HTR-8/SVneo (cell line): Measurements from ENCODE around the gene APBB2.

Experiments used
- DNase-seq: peaks from one replicate; pipeline ENCODE4 v3.0.0; 2011; ENCODE audit warnings: low spot score, mixed read lengths; ENCODE audit not compliant: insufficient read length
- FAIRE-seq: peaks from 2 replicates; lab custom pipeline; 2011; peaks lifted over from hg19 to GRCh38; lab: Jason Lieb, UNC

Gene APBB2

DNA sequence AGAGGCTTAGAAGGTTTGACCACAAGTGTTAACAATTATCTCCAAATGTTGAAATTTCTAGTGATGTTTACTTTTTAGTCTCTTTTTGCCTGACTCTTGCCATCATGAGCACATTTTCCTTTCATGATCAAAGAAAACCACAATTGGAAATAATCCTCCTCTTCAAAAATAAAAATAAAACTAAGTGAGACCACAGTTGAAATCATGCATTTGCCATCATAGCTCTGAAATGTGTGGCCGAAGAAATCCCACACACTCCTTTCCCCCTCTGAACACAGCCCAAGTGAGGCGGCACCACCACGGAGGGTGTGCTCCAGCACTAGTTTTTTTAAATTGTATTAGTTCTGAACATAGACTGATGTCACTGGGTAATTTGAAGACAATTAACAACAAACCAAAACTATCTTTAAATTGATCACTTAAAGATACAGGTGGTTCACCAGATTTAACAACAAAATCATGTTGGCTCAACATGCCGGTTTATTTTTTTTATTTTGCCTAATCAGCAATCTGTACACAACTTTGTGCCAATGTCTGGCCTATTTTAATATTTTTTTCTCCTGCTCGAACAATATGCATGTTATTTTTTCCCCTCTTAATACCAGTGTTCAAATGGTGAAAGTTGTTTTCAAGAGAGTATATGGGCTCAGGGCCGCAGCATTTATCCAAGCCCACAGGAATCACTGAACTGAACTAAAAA lies 17.6 kb downstream of the APBB2 start:
- no peak for DNase-seq
- no peak for FAIRE-seq

DNA sequence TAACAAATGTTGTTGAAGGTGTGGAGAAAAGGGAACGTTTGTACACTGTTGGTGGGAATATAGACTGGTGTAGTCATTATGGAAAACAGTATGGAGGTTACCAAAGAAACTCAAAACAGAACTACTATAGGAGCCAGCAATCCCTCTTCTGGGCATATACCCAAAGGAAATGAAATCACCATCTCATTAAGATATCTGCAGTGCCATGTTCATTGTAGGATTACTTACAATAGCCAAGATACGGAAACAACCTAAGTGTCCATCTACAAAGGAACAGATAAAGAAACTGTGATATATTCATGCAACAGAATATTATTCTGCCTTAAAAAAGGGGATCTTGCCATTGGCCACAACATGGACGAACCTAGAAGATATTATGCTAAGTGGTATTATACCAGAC lies 22.2 kb downstream of the APBB2 start:
- no peak for FAIRE-seq
- no peak for DNase-seq

DNA sequence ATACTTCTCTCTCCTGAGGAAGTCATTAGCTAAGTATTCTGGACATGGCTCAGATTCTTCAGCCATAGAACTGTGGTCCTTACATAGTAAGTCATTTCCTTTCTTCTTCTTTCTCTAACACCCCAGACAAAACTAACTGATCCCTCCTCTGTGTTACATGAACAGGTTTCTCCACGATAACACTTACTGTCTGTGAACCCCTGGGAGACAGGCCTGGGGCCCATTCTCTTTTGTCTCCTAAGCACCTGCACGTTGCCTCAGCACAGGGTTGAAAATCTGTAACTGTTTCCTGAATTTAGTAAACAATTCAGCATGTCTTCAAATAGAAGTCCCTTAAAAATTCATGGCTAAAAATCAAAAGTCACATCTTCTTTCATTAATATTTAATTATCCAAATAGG lies 24.7 kb downstream of the APBB2 start:
- FAIRE-seq, result no peak
- DNase-seq, result no peak

DNA sequence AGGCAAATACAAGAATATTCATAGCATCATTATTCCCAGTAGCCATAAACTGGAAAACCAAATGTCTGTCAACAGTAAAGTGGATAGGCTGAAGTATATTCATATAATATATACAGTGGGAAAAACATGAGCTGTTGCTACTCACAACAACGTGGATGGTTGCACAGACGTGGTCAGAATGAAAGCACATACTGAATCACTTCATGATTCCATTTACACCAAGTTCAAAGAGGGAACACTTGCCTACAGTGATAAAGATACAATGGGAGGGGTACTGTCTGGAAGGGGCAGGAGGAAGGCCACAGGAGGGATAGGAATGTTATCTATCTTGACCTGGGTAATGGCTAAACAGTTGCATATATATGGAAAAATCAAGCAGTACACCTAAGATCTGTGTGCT lies 25.3 kb downstream of the APBB2 start:
- FAIRE-seq, result no peak

DNA sequence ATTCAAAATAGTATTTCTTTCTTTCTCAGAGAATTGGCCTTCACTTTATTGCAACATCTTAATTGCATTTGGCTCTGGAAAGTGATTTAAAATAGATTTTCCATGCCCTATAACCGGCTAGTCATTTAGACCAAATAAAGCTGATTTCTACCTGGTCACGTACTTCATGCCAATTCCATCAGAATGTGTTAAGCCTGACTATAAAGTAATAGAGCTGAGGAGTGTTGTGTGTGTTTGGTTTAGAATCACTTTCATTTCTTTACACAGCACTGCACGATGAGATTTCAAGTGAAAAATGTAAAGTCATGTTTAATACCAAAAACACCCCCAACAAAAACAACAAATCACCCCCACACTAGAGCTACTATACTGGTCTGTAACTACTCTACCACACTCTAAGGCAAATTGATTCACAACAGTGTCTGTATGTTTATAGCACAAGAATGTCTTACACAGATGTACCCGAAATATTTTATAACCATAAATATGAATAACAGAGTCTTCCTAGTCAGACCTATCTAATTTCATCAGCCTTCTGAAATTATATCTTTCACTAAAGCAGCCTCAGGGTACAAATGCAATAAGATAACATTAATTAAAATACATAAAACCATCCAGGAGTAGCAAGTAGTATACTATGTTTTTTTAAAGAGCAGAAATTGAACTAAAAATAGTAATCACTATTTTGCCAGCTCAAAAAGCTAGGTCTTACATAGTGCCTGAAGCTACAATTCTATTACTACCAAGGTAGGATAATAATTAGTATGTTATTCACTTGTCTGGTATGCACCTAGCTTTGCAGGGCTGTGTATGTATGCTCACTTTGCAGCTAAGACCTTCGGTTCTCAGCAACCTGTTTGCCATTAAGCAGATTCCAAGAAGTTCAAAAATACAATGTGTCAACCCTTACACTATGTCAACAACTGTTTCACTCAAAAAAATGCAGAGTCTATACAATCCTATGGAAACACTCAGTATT lies 28.4 kb downstream of the APBB2 start:
- peak; percentile 66 for FAIRE-seq
- no peak for DNase-seq

More for the DNA sequence above, 25.3 kb downstream of the APBB2 start:
- DNase-seq, result no peak

DNA sequence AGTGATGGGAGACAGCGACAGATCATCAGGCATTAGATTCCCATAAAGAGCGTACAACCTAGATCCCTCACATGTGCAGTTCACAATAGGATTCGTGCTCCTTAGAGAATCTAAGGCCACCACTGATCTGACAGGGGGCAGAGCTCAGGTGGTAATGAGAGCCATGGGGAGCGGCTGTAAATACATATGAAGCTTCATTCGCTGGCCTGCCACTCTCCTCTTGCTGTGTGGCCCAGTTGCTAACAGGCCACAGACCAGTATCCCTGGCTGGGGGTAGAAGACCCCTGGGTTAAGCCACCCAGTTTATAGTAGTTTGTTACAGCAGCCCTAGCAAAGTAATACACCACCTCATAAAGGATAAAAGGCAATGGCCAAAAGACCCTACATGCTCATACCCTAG lies 30.3 kb downstream of the APBB2 start:
- DNase-seq (no peak), FAIRE-seq (no peak)

DNA sequence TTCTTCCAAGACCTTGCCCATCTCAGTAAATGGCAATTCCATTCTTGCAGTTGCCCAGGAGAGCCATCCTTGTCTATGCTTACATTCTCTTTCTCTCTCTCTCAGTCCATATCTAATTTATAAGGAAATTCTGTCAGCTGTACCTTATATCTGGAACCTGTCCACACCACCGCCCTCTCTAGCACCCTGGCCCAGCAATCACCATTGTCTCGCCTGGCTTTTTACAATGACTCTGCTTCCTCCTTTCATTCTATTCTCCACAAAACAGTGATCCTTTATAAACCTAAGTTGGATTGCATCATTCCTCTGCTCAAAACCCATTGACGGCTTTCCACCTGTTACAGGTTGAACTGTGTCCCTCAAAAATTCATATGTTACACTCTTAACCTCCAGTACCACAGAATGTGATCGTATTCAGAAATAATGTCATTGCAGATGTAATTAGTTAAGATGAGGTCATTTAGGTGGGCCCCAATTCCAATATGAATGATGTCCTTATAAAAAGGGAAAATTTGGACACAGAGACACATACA lies 31.3 kb downstream of the APBB2 start:
- DNase-seq, result no peak
- no peak for FAIRE-seq

DNA sequence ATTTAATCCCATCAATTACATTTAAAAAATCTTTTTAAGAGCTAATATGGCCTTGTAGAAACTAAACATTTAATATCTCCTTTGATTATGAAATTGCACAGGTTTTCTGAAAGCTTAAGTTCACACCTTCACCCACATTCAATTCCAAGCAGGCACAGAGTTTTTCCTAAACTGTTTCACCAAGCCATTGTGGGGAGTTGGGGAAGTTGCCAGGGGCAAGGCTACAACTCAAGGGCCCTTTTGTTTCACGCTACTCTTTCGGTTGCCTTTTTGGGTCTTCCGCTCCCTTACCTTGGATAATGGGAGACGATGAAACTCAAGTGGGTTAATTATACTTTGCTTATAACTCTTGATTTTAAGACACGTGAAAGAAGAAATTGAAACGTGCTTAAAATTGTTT lies 33.3 kb downstream of the APBB2 start:
- FAIRE-seq (no peak), DNase-seq (no peak)

DNA sequence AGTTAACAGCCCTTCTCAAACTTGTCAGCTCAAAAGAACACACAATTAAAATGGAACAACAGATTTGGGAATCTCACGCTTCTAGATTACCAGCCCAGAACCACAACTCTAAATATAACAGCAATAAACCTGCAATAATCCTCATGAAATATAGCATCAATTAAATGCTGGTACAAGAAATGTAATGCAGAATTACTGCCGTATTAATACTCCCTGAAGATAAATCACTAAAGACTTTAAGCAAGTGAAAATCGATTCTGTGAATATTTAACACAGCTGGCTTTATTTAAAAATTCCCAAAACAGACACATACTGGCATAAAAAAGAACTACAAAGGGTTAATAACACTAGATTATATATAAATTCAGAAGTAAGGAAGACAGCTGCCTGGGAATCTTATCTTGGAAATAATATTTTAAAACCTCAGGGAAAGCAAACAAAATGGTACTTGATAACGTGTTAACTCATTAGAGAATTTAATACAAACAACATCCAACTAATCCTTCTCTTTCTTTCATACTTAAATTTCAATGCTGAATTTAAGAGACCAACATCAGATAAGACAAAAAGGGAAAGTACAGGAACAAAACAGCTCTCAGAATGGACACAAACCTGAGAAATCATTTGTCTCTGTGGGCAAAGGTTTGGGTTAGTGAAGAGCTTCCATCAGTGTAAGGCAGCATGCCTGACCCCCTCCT lies 34.7 kb downstream of the APBB2 start:
- DNase-seq (no peak), FAIRE-seq (no peak)

DNA sequence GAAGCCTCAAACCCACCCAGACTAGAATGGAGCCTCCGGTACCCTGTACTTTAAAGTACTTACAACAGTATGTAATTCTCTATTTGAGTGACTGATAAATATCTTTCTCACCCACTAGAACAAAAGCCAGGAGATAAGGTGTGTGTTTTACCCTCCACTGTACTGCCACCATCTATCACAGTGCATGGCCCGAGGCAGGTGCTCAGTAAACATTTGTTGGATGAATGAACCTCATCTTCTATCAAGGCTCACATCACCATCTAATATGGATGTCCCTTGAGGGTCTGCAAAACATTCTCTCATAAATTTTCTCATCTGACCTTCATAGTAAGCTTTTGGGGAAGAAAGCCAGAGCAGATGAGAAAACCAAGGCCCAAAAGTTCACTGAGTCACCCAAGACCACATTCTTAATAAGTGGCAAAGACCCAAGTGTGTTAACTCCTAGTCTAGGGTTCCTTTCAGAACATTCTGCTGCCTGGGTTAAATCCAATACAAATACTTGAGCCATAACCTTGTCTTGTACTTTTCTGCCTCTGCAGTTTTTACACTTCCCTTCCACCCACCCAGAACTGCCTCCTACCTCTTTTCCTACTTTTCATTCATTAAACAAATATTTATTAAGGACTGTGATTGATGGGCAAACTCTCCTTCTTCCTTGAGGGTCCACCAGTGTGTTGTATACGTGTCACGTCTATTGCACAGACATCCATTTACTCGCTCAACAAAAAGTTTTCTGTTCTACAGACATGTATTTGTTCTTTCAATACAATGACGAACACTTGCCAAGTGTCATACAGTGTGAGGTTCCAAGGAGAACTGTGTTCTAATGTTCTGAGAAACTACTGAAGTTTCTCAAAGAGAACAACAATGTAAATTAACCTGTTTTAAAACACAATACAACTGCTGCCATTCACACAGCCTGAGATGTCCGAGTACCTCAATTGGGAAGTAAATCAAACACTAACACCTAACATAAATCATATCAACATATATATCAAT lies 35.7 kb downstream of the APBB2 start:
- DNase-seq, result peak; percentile 8
- no peak for FAIRE-seq

DNA sequence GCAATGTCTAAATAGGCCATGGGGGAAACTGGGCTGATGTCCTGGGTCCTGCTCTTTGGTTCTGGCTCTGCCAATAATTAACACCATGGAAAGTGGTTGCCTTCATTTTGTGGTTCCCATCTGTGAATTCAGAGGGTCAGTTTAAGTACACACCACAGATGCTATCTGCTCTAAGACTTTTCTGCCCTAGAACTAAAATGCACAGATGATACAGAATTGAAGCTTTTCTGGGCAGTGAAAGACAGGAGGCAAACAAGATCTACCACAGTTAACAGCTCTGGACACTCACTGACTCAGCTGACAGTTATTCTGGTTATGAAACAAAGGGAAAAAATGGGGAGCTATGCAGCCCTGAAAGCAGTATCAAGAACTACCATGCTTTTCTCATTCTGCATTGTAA lies 37.3 kb downstream of the APBB2 start:
- FAIRE-seq (peak; percentile 16), DNase-seq (peak; percentile 59)

DNA sequence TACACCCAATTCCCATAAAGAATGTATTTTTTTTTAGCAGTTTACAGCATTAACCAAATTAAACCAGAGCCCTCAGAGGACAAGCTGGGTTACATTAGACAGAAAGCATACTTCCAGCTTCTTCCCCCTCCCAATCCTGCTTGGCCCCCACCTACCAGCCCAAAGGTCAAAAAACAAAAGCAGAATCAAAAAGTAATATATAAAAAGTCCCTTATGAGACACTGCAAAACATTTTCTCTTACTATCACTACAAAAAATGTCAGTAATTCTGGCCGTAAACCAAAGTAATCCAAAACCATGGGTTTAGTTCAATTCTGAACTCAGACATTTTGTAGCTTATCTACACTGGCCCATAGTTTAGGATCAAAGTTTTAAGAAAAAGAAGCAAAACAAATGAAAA lies 38.0 kb downstream of the APBB2 start:
- peak; percentile 22 for DNase-seq
- no peak for FAIRE-seq

DNA sequence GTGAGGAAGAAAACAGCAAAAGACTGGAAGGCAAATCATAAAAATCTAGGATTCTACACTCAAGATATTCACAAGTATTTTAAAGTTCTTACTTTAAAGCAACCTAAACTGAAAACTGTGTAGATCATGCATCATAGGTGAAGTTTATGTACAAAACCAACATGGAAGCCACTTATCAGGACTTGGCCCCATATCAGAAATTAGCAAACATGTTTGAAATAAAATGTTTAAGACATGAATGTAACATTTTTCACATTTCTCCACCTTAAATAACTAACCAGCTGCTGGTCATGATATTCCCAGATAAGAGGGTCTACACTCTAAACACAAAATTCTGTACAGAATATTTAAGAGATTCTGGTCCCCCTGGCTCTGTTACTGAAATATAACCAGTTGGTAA lies 38.5 kb downstream of the APBB2 start:
- DNase-seq (no peak), FAIRE-seq (no peak)

DNA sequence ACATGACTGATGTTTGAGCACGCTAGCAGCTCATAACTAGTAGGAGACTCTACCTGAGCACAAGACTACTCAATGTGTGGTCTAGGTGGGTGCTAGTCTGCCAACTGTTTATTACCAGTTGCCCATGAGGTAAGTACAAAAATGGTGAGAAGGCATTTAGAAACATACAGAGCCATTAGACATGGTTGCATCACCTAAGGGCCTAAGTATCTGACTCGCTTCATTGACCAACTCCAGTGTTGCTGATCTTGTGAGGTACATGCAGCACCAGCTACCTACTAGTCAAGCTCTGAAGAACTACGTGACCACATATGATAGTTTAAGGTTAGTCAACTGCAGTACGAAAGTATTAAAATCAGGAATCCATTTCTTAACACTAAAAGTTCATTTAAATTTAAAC lies 39.9 kb downstream of the APBB2 start:
- DNase-seq, result no peak
- peak; percentile 38 for FAIRE-seq

DNA sequence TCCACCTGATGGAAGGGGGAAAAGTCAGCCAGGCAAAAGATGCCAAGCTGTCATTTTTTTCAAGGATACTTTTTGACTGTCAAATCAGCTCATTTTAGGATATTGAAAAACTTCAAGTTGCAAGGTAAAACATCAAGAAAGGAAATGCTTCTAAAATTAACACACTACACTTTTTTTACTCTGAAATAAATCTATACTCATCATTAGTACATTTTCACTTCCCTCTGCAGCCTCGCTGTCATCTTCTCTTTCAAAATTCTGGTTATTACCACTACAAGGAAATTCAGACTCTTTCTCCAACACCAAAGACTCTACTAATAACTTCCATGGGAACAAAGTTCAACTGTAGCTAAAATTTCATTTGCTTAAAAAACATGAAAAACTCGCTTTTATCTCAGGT lies 41.6 kb downstream of the APBB2 start:
- DNase-seq (no peak), FAIRE-seq (no peak)

DNA sequence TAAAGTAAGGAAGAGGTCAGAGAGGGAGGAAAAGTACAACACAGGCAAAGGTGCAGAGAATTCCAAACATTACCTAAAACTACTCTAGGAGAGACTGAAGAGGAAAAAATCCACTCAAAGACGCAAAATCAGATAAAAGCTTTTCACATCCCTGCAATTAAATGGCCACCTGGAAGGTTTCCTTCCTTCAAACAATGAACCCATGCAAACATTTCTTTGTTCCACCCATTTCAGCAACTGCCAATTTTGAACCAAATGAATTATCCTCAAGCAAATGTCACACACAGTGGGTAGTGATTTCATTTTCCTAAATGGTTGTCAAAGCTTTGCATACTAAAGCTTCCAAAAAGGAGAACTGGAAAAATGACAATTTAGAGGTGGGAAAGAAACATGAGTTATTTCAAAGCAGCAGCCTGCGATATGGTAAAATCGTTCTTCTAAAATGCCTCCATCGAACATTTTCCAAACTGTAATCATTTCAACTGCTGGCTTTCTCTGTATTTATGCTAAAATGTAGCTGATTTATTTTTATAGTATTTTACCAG lies 45.0 kb downstream of the APBB2 start:
- DNase-seq, result no peak
- no peak for FAIRE-seq

DNA sequence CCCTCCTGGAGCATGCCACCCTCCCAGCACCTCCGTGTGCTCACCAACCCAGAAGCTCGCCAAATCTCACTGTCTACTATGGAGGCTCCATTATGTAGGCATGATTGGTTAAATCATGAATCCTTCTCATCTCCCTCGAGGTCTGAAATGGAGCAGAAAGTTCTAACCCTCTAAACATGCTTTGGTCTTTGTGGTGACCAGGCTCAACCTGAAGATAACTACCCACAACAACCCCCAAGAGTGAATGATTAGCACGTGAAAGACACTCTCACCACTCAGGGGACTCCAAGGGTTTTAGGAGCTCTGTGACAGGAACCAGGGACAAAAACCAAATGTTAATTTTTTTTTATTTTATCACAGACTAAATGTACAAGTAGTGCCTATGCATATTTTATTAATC lies 47.2 kb downstream of the APBB2 start:
- DNase-seq (no peak), FAIRE-seq (no peak)

DNA sequence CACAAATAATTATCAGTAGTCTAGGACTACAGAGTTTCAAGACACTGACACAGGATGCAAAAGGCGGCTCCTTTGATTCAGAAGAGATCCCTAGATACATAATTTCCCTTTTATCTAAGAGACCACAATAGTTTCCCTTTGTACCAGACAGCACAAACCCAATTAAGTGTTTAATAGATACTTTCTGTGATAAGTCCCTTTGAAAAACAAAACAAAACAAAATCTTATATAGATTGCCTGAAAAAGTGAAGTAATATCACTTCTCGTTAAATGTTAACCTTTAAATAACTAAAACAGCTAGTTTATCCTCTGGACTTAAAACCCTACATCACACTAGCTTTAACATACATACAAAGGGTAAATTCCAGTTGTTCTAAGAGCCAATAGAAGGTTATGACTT lies 49.9 kb downstream of the APBB2 start:
- DNase-seq, result no peak
- FAIRE-seq, result no peak

DNA sequence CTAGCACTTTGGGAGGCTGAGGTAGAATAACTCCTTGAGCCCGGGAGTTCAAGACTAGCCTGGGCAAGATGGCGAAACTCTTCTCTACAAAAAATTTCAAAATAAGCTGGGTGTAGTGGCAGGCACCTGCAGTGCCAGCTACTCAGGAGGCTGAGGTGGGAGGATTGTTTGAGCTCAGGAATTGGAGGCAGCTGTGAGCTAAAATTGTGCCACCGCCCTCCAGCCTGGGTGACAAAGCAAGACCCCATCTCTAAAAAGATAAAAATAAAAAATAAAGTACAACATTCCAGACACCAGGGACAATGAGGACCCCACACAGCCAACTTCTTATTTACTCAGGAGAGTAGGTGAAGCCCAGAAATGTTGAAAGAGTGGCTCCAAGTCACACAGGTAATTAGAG lies 53.0 kb downstream of the APBB2 start:
- DNase-seq (no peak), FAIRE-seq (no peak)
